Common myeloid progenitor, CD34-positive (primary cell): ENCODE measurements around the gene GALK1.
A peak's percentile ranks its signal among the peaks of the same experiment; 100 is the strongest.
"Not testable (repeated sequence)": the region's sequence is repeated elsewhere in the genome, so short reads cannot be mapped to it uniquely, and the experiment has no call there.

ENCODE experiments used
- CTCF ChIA-PET: fragments of 350-600 bp; sonication (Branson Sonifier 250); formaldehyde crosslinking; loops from one replicate; lab custom pipeline; 2021; ENCODE audit warnings: antibody characterized with exemption; lab: Charles Lee
- POLR2A ChIA-PET: fragments of 350-600 bp; sonication (Branson Sonifier 250); formaldehyde crosslinking; loops from one replicate; lab custom pipeline; 2021; ENCODE audit warnings: antibody characterized with exemption; lab: Charles Lee
- DNase-seq, 3 donors: peaks; one replicate each; pipeline versions ENCODE4 v3.0.0 to v3.0.0-alpha.2; 2013
- H3K27ac ChIP-seq, 2 experiments: 1 replicate in 1 of 2; 2 replicates in 1 of 2; pipeline ENCODE4 v1.7.0; 2013; ENCODE audit warnings: inconsistent platforms in 2 of 2, low read length in 2 of 2, mild to moderate bottlenecking in 2 of 2, low read depth in 1 of 2, moderate library complexity in 1 of 2; ENCODE audit not compliant: severe bottlenecking in 2 of 2, insufficient read depth in 1 of 2, poor library complexity in 1 of 2
- H3K27me3 ChIP-seq, 5 experiments: replicated peaks in 2 of 5; 1 replicate in 3 of 5; 2 replicates in 2 of 5; pipeline versions ENCODE4 v1.6.1 to v1.7.0; 2013; ENCODE audit warnings: low read length in 4 of 5, mild to moderate bottlenecking in 2 of 5, moderate library complexity in 2 of 5, inconsistent platforms in 1 of 5; ENCODE audit not compliant: insufficient read depth in 5 of 5, control insufficient read depth in 4 of 5
- H3K36me3 ChIP-seq, 4 experiments: 1 replicate in 2 of 4; 2 replicates in 2 of 4; pipeline versions ENCODE4 v1.6.1 to v1.7.0; 2013; ENCODE audit warnings: low read length in 3 of 4, control low read depth in 1 of 4, mild to moderate bottlenecking in 1 of 4; ENCODE audit not compliant: control insufficient read depth in 4 of 4, insufficient read depth in 4 of 4
- H3K4me1 ChIP-seq, 4 experiments: 1 replicate in 3 of 4; 2 replicates in 1 of 4; pipeline versions ENCODE4 v1.6.1 to v1.7.1; 2013; ENCODE audit warnings: low read length in 3 of 4, mild to moderate bottlenecking in 3 of 4, control low read depth in 1 of 4, inconsistent platforms in 1 of 4, moderate library complexity in 1 of 4; ENCODE audit not compliant: control insufficient read depth in 4 of 4, insufficient read depth in 4 of 4; ENCODE audit errors: control extremely low read depth in 1 of 4
- H3K4me3 ChIP-seq, 7 experiments: 1 replicate in 4 of 7; 2 replicates in 3 of 7; pipeline versions ENCODE4 v1.5.1 to v1.7.0; 2013; ENCODE audit warnings: mild to moderate bottlenecking in 7 of 7, low read length in 6 of 7, moderate library complexity in 6 of 7, inconsistent platforms in 2 of 7, low read depth in 2 of 7, control low read depth in 1 of 7; ENCODE audit not compliant: insufficient read depth in 4 of 7, control insufficient read depth in 1 of 7; ENCODE audit errors: extremely low read depth in 1 of 7
- H3K9me3 ChIP-seq, 5 experiments: 1 replicate in 4 of 5; 2 replicates in 1 of 5; pipeline versions ENCODE4 v1.6.1 to v1.7.1; 2013; ENCODE audit warnings: low read length in 4 of 5, mild to moderate bottlenecking in 2 of 5, inconsistent platforms in 1 of 5, low read depth in 1 of 5, moderate library complexity in 1 of 5; ENCODE audit not compliant: control insufficient read depth in 4 of 5, insufficient read depth in 2 of 5; ENCODE audit errors: control extremely low read depth in 1 of 5
- WGBS: methylation state at CpG from one replicate; pipeline ENCODE4 v1.1.5; 2013; ENCODE audit not compliant: insufficient coverage; 5-methylcytosine and 5-hydroxymethylcytosine counted together

Gene GALK1

GRCh38 chr17:75778861-75779249, 13.9 kb upstream of the GALK1 start:
- Histone ChIP-seq H3K4me3 (peak overlapping the region; percentile 84 to 99 (median 90)), H3K4me1 (peaks cover 23 to 45% (median 29%) of the 10 kb centered on the region in 4 experiments), H3K27me3 (no peaks in the 10 kb centered on the region), H3K36me3 (peaks cover 4 to 39% (median 20%) of the 10 kb centered on the region in 4 experiments), H3K9me3 (no peaks in the 10 kb centered on the region), H3K27ac (peak overlapping the region; percentile 89 to 96)
- under 1% methylated on average over 38 of the region's 38 CpGs for WGBS
- peak in 1 of 3 donors; percentile 73 for DNase-seq
- CTCF ChIA-PET, result interaction anchor here (0.8 to 6.9 kb wide), 5 partner anchors 15 to 54 kb away, joined by 3 to 85 read pairs (median 4); partner anchors contain the start of gene GALK1
- POLR2A ChIA-PET, result interaction anchor here (0.7 to 4.9 kb wide), 6 partner anchors 13 to 65 kb away, joined by 3 to 39 read pairs (median 6); partner anchors contain the start of genes GALK1 and UNC13D

DNA sequence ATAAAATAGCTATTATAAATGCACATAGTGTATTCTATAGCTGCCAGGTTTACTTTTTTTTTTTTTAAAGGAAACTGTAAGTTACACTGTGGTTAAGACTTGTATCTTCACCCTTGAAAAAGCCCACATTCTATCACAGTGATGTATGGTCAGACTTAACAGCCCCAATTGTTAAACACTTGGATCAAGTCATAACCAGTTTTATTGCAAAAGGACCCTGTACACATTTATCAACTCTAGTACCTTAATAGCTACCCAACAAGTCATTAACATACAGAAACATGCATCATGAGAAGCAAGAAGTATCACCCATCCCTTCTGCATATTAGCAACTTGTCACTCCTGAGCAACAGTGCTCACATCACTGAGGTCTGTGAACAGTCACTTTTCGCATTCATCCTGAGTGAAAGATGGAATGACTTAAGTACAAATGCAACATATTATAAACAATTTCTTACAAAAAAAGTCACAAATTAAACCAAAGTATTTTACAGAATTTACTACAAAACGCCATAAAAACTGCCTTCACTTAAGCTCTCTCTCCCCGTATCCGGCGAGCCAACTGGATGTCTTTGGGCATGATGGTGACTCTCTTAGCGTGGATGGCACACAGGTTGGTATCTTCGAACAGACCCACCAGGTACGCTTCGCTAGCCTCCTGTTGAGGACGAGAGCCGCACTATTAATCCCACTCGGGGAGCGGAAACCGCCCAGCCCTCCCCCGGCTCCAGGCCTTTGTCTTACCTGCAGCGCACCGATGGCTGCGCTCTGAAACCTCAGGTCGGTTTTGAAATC, 13.3 kb upstream of the GALK1 start:
- Histone ChIP-seq H3K4me3 (peak overlapping the region; percentile 84 to 99 (median 90)), H3K27ac (peak overlapping the region; percentile 89 to 96), H3K4me1 (peaks cover 17 to 39% (median 24%) of the 10 kb centered on the region in 4 experiments), H3K36me3 (peaks cover 4 to 39% (median 20%) of the 10 kb centered on the region in 4 experiments)
- H3K9me3 ChIP-seq, H3K27me3 ChIP-seq, DNase-seq: not testable (repeated sequence)
- under 1% methylated on average over 14 of the region's 19 CpGs for WGBS
- ChIA-PET POLR2A (interaction anchor here (0.6 to 4.9 kb wide), 7 partner anchors 13 to 487 kb away, joined by 3 to 39 read pairs (median 4); partner anchors contain the start of genes GALK1, UBALD2 and UNC13D), CTCF (interaction anchor here (0.8 to 6.9 kb wide), 5 partner anchors 14 to 54 kb away, joined by 3 to 85 read pairs (median 4); partner anchors contain the start of gene GALK1)

DNA sequence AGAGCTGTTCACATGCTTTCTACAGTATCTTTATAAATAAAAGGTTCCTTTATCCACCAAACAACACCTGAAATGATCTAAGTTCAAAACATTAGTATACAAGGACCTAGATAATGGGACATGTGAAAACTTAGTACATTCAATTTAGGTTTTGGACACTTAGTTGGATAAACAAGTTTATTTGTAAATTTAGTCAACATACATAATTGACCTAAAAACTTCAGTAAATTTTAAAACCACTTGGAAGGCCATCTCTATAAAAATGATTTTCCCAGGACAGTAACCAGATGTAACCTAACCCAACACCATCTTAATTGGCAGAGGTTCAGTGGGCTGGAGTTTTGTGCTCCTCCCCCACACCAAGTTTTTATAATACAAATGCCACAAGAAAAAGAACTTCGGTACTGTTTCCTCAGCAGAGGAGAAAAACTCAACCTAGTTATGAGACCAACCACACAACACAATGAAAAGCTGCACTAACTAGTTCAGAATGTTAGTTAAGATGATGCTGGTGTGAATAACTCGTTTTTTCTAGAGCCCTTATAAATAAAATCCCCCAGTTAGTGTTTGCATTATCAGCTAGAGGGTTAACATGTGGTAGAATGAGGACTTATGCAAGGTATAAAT, 12.4 kb upstream of the GALK1 start:
- Histone ChIP-seq H3K27ac (peak overlapping the region; percentile 37 to 96), H3K4me3 (peak overlapping the region in 6 of 7 experiments; percentile 84 to 99 (median 91)), H3K36me3 (peaks cover 4 to 39% (median 20%) of the 10 kb centered on the region in 4 experiments), H3K9me3 (no peaks in the 10 kb centered on the region), H3K4me1 (peaks cover 14 to 32% (median 22%) of the 10 kb centered on the region in 4 experiments), H3K27me3 (no peaks in the 10 kb centered on the region)
- WGBS, result no CpG with 5 or more reads among the region's 2 CpGs
- no peak for DNase-seq
- POLR2A ChIA-PET, result interaction anchor here (0.6 to 4.9 kb wide), 8 partner anchors 12 to 488 kb away, joined by 3 to 39 read pairs (median 6); partner anchors contain the start of genes GALK1, TRIM47, UBALD2 and UNC13D
- CTCF ChIA-PET, result interaction anchor here (0.9 to 6.9 kb wide), 8 partner anchors 9 to 86 kb away, joined by 3 to 85 read pairs (median 5); partner anchors contain the start of gene GALK1

GRCh38 chr17:75776386-75777295, 11.6 kb upstream of the GALK1 start:
- peaks cover 14 to 31% (median 22%) of the 10 kb centered on the region in 4 experiments for H3K4me1 ChIP-seq
- H3K36me3 ChIP-seq, result peaks cover 4 to 39% (median 20%) of the 10 kb centered on the region in 4 experiments
- H3K4me3 ChIP-seq, result peak overlapping the region in 6 of 7 experiments; percentile 84 to 99 (median 91)
- POLR2A ChIA-PET, result interaction anchor here (0.7 to 4.9 kb wide), 10 partner anchors 8 to 123 kb away, joined by 3 to 39 read pairs (median 5); partner anchors contain the start of genes GALK1, TRIM47 and UNK
- DNase-seq, result peak; percentile 84 to 94 (median 93)
- H3K9me3 ChIP-seq, result no peaks in the 10 kb centered on the region
- H3K27ac ChIP-seq, result peak overlapping the region; percentile 37 to 96
- H3K27me3 ChIP-seq, result no peaks in the 10 kb centered on the region
- 30% methylated on average over 13 of the region's 15 CpGs for WGBS
- CTCF ChIA-PET, result interaction anchor here (0.9 to 6.9 kb wide), 13 partner anchors 8 to 144 kb away, joined by 3 to 85 read pairs (median 4); partner anchors contain the start of genes GALK1 and SMIM5

DNA sequence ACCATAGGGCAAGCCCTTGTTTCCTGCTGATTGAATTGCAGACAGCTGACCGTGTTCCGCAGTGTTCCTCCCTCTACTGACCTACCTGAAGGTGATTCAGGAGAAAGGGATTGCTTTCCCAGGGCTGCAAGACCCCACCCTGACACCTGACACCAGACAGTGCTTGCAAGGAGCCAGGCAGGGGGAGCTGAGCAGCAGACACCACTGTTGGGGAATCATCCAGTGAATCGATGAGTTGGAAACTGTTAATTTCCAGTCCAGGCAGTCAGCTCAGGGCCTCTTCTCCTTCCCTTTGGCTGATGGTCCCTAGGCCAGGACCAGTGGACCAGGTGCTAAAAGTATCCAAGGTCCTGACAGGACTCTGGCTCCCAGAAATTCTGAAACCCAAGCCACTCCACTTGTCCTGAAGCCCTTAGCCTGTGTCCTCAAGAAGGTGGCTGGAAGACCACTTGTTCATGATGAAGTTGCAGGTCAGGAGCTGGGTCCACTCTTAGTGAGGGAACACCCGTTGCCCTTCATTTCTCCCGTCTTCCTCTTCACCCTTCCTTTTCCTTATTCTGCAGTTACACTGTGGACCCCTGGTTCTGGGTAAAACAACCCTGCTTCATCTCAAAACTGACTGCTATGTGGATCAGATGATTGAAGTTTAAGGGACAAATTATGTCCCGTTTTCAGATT, 10.1 kb upstream of the GALK1 start:
- peaks cover 14 to 26% (median 20%) of the 10 kb centered on the region in 4 experiments for H3K4me1 ChIP-seq
- ChIA-PET POLR2A (interaction anchor here (1.6 to 4.9 kb wide), 4 partner anchors 9 to 79 kb away, joined by 5 to 39 read pairs (median 22); partner anchors contain the start of genes GALK1 and UNK), CTCF (interaction anchor here (1.3 to 6.9 kb wide), 4 partner anchors 11 to 142 kb away, joined by 4 to 85 read pairs (median 6); partner anchors contain the start of genes GALK1 and SMIM5)
- H3K4me3 ChIP-seq, result peak overlapping the region in 1 of 7 experiments; percentile 84
- no peaks in the 10 kb centered on the region for H3K27me3 ChIP-seq
- peak in 2 of 3 donors; percentile 43 to 48 for DNase-seq
- H3K36me3 ChIP-seq, result peaks cover 4 to 39% (median 20%) of the 10 kb centered on the region in 4 experiments
- no peaks in the 10 kb centered on the region for H3K9me3 ChIP-seq
- 93% methylated on average over 3 of the region's 6 CpGs for WGBS
- peak overlapping the region in 1 of 2 experiments; percentile 15 for H3K27ac ChIP-seq
